GM12874 (cell line): Measurements from ENCODE around the gene PARD6B.

Experiments used
- CTCF ChIP-seq: IDR thresholded peaks from 2 replicates; pipeline ENCODE4 v1.5.1; 2011; ENCODE audit warnings: low read depth, mild to moderate bottlenecking, control low read depth, low read length, moderate library complexity; ENCODE audit not compliant: insufficient read depth

PARD6B gene

GRCh38 chr20:50750145-50750671 is 18.8 kb downstream of the PARD6B start:
- no peak for TF ChIP-seq CTCF

DNA sequence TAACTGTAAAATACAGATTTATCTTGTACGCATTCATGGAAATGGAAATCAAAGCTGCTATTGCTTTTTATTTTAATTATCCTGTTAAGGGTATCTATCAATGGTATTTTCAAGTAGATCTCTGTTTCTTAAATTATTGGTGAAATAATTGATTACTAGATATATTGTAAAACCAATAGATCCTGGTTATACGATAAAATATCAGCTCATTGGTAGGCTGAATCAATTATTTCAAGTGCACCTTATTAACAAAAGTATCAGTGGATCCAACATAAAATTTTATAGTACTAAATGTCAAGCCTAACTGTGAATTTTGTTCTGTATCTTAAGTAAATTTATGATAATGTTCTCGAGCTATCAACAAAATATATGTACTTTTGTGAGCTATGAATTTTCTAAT is 21.8 kb downstream of the PARD6B start:
- TF ChIP-seq CTCF: no peak

DNA sequence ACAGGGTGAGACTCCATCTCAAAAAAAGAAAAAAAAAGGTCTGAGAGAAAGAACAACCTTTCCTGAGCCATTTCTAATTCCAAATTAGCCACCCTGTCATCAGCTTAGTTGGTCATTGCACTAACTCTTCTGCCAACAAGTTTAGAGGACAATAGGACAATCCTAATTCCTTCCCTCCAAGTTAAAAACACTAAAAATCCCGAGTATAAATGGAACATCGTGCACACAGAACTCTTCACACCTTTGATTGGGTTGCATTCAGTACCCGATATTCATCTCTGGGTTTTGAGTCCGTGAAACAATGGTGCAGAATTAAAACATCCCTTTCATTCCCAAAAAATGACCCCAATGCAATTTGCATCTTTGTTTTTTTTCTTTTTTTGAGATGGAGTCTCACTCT is 23.0 kb downstream of the PARD6B start:
- TF ChIP-seq CTCF: no peak

GRCh38 chr20:50756447-50756846 is 25.1 kb downstream of the PARD6B start:
- no peak for TF ChIP-seq CTCF

DNA sequence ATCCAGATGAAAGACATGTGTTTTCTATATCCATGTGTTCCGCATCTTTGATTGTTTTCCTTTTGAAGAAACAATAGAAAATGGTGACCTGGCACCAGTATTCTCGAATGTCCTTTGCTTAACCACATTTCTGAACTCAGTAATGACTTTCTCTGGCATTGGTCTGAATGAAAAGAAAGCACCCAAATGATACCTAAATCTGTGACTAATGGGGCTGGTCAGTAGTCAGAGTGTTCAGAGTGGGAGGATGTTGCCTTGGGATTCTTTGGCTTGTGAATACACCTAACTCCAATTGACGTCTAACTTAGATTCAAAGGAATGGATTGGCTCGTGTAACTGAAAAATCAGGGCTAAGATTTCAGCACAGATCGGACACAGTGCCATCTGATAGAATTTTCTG is 27.1 kb downstream of the PARD6B start:
- TF ChIP-seq CTCF: no peak

DNA sequence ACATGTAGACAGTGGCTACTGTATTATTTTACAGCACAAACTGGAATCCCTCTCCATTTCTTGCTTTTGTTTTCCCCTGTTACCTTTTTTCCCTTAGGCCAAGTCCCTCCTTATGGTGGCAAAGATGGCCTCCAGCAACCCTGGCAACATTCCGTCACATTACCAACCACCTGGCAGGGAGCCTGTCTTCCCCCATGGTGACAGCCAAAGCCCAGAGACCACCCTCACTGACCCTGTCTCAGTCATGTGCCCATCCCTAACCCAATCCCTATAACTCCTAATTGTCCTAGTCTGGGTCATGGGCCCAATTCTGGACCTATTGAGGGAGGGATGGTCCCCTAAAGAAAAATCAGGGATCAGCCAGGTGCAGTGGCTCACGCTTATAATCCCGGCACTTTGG is 27.6 kb downstream of the PARD6B start:
- TF ChIP-seq CTCF: no peak

GRCh38 chr20:50759678-50760077 is 28.3 kb downstream of the PARD6B start:
- TF ChIP-seq CTCF: no peak

GRCh38 chr20:50762045-50762422 is 30.7 kb downstream of the PARD6B start:
- no peak for TF ChIP-seq CTCF
